Smooth muscle cell of the brain vasculature (primary cell): ENCODE results near the gene ELN.

Experiments used
- DNase-seq: peaks from one replicate; pipeline ENCODE4 v3.0.0-alpha.2; 2012; ENCODE audit warnings: low read depth, low spot score

ELN gene

DNA sequence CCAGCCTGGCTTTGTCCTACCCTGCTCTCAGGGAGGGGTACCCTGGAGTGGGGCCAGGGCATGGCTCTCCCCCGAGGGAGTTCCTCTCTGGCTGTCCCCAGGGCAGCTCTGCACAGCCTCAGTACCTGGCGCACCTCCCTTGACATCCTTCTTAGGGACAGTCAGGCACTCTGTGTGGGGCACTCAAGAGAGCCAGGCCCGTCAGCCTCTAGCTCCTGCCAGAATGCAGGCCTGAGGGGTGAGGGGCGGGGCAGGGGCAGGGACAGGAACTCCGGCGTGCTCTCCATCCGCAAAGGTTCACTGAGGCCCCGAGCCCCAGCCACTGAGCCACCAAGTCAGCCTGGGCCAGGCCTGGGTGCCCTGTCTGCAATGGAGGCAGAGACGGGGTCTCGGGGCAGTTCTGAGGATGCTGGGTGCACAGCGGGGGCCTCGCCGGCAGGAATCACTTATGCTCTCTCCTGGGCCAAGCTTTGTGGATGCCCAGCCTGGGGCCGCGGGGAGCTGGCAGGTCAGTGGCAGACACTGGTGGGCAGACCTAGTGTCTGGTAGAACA, 65.8 kb downstream of the ELN start:
- no peak for DNase-seq

- peak; percentile 61 for DNase-seq
Measured at GRCh38 chr7:74094224-74095101, 66.5 kb downstream of the ELN start.

DNA sequence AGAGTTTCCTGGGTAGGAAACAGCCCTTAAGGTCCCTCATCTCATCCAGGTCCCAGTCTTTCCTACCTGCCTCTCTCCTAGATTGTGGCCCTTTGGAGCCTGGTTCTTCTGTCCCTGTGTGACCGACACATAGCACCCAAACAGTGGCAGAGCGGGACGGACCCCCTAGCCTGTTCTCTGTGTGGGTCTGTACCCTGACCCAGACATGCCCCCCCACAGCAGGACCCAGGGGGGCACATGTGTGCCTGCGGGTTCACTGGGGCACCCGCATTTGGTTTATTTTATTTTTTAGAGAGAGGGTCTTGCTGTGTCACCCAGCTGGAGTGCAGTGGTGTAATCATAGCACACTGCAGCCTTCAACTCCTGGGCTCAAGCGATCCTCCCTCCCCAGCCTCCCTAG, 67.2 kb downstream of the ELN start:
- DNase-seq: no peak

DNA sequence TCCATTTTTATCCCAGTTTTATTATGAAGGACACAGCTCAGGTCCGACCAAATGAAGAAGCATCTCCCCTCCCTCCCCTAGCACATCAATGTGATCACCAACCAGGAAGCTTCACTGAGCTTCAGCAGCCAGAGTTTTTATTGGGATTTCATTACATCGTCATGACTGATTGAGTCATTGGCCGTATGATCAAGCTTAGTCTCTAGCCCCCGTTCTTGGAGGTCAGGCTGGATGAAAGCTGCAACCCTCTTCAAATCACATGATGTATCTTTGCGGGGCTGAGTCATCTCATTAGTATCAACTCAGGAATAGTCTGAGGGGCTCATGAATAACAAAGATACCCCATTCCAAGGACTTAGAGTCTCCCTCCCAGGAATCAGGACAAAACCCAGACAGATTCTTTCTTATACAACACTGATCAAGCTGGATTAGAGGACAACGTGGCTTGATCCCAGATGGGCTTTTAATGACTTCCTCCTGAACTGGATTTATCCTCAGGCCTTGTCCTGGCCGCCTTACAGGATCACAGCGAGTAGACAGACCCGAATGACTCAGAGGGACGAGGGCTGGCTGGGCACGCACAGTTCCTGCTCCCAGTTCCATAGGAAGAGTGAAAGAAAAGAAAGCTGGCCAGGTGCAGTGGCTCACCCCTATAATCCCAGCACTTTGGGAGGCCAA, 70.1 kb downstream of the ELN start:
- DNase-seq: peak; percentile 51

- no peak for DNase-seq
Measured at GRCh38 chr7:74099031-74099430, 71.1 kb downstream of the ELN start.

DNA sequence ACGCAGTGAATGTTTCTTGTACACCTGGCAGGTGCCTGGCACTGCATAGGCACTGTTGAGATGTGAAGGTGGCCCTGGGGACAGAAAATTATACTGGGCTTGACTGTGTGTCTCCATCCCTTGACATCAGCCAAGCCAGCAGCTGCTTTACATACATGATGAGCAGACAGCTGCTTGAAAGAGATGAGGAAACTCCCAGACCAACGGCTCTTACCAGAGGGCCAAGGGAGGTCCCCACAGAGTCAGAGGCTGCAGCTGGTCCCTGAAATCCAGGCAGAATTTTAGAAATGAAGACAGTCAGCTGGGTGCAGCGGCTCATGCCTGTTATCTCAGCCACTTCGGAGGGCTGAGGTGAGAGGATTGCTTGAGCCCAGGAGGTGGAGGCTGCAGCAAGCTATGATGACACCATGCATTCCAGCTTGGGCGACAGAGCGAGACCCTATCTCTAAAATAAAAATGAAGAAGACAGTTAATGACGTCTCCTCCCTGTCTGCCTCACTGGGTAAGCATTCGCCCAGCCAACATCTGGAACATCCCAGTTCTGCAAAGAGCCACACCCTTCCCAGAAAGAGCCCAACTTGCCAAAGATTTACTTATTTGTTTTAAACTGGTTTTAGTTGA, 73.2 kb downstream of the ELN start:
- DNase-seq: no peak

GRCh38 chr7:74103219-74103772, 75.3 kb downstream of the ELN start:
- no peak for DNase-seq

GRCh38 chr7:74104702-74105101, 76.7 kb downstream of the ELN start:
- no peak for DNase-seq

GRCh38 chr7:74105992-74106391, 78.0 kb downstream of the ELN start:
- DNase-seq: no peak

- no peak for DNase-seq
Measured at GRCh38 chr7:74106846-74107245, 78.9 kb downstream of the ELN start.

GRCh38 chr7:74115326-74115725, 87.4 kb downstream of the ELN start:
- no peak for DNase-seq

DNA sequence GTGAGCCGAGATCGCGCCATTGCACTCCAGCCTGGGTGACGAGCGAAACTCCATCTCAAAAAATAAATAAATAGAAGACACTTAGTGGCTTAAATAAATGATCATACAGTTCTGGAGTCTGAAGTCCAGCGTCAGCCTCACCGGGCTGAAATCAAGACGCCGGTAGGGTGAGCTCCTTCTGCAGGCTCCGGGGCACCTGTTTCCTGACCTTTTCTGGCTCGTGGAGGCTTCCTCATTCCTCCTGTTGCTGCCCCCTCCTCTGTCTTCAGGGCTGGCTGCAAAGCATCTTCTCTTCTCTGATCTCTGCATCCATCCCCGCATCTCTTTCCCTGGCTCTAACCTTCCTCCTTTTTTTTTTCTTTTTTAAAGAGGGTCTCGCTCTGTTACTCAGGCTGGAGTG, 88.4 kb downstream of the ELN start:
- DNase-seq: no peak
